HL-60/S4 treated with phorbol 12-myristate 13-acetate at 8.2 ng/mL for 4 days and 3 days (cell line): ENCODE results near the gene PGM2.

Experiments used
- in situ Hi-C: fragments of 300-500 bp; cut with MboI; formaldehyde crosslinking; loops from 2 replicates; pipeline ENCODE4 v1.15.0; 2022; ENCODE audit warnings: low sequenced_read_pairs

The PGM2 gene

DNA sequence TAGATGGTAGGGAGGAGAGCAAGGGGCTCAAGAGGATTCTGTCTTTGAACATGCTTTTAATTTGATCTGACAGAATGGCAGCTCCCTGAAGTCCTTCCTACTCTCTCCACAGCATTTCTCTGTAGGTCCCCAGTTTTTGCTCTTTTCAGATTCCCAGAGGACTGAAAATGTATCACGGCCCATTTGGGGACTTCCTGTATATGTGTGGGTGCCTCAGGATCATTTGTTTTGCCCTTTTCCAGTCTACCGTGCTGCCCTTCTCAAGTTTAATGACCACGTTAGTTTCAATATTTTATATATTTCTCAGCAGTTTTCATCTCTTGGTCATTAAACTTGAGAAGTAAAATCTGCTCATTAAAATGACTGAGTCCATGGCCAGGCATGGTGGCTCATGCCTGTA, 66.7 kb downstream of the PGM2 start:
- in situ Hi-C loops, result no loop called here

- in situ Hi-C loops, result no loop called here
Observed at GRCh38 chr4:37895271-37895670, 68.8 kb downstream of the PGM2 start.

DNA sequence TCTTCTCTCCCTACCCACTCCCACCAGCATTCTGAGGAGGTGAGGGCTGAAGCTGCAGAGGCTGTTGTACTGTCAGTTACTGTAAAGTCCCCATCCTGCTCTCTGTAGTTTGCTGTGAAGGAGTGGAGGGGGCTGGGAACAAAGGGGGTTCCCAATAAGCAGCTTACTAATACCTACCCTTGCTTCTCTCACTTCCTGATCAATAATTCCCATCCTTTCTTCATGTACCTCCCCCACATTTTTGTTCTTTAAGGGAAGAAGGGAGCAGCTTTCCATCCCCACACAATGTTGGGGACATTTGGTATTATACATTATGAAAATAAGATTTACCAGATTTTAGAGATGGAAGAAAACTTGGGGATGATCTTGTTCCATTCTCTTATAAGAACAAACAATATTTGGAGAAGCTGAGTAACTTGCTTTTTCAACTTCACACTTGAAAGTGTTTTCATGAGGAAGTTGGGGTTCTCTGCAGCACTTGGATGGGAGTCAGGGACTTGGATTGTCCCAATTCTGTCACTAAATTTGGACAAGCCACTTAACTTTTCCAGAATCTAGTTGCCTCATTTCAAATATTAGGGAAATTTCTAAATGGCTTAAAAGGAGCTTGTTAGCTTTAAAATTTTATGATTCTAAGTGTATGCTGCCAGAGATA, 69.8 kb downstream of the PGM2 start:
- in situ Hi-C loops, result no loop called here

DNA sequence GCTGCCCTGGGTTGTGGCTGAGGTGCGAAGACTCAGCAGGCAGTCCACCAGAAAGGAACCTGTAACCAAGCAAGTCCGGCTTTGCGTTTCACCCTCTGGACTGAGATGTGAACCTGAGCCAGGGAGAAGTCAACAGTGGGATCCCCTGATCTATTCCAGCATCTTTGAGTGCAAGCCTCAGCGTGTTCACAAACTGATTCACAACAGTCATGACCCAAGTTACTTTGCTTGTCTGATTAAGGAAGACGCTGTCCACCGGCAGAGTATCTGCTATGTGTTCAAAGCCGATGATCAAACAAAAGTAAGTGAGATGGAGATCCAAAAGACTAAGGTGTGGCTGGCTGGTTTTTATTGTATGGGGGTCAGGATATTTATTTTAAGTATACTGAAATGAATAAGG, 75.7 kb downstream of the PGM2 start:
- in situ Hi-C loops, result no loop called here

- in situ Hi-C loops, result no loop called here
Observed at GRCh38 chr4:37902738-37903693, 76.5 kb downstream of the PGM2 start.

DNA sequence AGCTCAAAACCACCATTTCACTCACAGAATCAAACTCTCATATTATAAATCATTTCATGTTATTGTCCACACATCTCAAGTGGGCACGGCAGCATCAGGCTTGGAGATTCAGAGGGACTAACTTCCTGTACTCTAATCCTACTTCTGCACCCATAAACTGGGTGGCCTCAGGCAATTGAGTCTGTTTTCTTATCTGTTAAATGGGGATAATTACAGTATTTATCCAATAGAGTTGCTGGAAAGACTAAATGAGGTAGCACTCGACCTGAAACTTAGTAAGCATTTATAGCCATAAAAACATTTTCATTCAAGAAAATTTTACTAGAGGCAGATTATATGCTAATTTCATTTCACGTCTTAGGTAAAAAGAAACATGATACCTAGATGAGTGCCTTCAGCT, 77.4 kb downstream of the PGM2 start:
- in situ Hi-C loops, result no loop called here

GRCh38 chr4:37904824-37905223, 78.3 kb downstream of the PGM2 start:
- in situ Hi-C loops, result no loop called here

DNA sequence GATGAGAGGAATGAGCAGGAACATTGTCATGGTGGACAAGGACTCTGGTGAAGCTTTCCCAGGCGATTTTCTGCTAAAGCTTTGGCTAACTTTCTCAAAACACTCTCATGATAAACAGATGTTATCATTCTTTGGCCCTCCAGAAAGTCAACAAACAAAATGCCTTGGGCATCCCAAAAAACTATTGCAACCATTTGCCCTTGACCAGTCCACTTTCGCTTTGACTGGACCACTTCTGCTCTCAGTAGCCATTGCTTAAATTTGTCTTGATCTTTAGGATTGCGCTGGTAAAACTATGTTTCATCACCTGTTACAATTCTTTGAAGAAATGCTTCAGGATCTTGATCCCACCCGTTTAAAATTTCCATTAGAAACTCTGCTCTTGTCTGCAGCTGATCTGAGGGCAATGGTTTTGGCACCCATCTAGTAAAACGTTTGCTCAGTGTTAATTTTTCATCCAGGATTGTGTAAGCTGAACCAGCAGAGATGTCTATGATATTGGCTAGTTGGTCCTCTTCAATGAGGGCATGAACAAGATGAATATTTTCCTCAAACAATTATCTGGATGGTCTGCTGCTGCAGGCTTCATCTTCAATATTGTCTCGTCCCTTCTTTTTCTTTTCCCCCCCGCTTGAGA, 79.2 kb downstream of the PGM2 start:
- in situ Hi-C loops, result no loop called here

DNA sequence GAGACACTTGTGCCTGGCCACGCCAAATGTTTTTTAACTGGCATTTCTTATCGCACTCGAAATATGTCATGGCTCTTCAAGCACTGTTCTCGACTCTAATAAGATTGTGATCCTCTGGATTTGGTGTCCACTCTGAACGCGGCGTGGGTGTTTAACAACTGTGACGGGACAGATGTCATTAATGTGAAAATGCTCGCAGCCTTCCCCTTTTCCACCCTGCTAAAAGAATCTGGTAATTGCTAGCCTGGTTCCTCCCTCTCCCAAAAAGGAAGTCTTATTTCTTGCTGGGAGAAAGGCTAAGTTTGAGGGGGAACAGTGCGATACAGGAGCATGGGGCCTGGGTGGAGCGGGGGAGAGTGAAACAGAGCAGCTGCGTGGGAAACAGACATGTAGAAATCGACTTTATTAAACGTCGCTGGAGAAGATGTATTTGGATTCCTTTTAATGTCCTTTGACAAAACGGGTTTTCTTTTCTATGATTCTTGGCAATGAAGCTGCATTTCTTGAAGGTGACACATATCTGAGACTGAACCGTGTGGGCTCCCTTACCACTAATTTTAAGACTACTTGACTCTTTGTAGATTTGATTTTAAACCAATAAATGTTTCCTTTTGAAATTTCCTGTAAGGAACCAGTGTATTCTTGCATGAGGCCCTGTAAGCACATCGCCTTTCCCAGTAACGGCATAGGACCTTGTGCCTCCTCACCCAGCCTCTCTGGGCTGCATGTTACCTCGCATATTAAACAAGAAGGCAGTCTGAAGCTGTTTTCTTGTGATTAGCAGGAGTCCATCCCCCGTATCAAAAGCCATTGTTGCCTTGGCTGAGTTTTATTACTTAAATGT, 82.2 kb downstream of the PGM2 start:
- in situ Hi-C loops, result no loop called here

DNA sequence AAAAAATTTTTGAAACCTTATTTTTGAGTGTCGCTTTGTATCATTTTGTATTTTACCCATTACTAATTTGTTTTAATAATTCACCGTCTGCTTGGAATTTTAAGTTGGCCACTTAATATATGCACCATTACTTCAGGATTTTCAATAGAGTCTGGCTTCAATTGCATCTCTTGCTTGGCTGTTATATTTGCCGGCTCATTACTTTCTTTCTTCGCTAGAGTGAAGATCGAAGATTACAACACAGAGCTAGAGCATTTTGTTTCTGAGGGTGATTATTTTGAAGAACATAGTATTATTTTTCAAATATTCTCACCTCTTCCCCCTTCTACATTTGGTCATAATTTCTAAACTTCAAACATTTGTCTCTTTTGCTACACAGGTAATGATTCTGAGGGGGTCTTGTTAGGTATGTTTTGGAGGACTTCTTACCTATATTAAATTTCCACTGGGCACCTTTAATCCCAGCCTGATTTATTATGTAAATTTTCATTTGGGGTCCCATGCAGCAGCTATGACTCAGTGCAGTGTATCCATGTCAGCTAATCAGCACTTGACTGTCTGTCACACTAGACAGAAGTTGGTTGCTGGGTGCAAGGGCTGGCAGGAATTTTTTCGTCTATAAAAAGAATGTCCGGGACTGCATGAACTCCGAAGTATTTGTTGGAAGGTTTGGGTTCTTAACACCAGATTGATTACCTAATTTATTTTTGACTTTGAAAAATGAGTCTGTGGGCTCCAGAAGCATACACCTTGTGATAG, 83.0 kb downstream of the PGM2 start:
- in situ Hi-C loops, result no loop called here

- in situ Hi-C loops, result no loop called here
Observed at GRCh38 chr4:37910091-37910486, 83.6 kb downstream of the PGM2 start.
